HG03135 (cell line): ENCODE data around the gene KLHL25.

ENCODE experiments used
- ATAC-seq: cut with Tn5 transposase; IDR thresholded peaks from one replicate; pipeline ENCODE4 v1.9.1; 2021; ENCODE audit warnings: mild to moderate bottlenecking, moderate library complexity; ENCODE audit not compliant: unreplicated experiment

KLHL25 gene

GRCh38 chr15:85777250-85778106 lies 17.2 kb downstream of the KLHL25 start:
- ATAC-seq, result no peak

DNA sequence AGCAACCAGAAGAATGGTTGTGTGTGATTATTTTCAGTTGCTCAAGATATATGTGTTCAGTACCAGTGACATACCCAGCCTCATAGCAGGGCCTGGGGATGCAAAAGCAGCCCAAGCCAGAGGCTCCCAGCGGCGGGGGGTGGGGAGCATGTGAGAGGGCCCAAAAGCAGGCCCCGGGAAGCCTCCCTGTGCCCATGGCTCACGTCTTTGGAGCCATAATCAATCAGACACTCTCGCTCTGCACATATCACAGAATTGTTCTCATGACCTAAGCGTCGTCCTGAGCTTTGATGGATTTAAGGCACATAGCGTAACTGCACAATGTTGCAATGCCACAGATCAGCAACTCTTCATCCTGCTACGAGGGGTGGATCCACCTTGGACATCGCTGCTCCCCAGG lies 20.8 kb downstream of the KLHL25 start:
- ATAC-seq, result no peak

GRCh38 chr15:85773249-85773648 lies 21.5 kb downstream of the KLHL25 start:
- ATAC-seq, result no peak

DNA sequence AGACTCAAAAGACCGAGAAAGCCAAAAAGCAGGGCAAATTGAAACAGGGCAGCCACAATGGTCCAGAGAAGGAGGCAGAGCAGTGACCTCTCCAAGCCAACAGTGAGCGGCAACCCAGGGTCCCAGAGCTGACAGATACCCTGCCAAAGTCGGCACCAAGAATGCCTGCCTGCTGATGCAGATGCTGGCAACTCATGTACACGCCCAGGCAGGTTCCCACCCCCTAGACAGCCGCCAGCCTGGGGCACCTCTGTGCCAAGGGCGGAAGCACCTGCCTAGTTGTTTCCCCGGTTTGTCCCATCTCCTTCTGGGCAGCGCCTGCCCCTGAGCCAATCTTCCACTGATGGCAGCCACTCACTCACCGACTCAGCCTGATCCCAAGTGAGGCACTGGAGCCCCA lies 22.1 kb downstream of the KLHL25 start:
- no peak for ATAC-seq

DNA sequence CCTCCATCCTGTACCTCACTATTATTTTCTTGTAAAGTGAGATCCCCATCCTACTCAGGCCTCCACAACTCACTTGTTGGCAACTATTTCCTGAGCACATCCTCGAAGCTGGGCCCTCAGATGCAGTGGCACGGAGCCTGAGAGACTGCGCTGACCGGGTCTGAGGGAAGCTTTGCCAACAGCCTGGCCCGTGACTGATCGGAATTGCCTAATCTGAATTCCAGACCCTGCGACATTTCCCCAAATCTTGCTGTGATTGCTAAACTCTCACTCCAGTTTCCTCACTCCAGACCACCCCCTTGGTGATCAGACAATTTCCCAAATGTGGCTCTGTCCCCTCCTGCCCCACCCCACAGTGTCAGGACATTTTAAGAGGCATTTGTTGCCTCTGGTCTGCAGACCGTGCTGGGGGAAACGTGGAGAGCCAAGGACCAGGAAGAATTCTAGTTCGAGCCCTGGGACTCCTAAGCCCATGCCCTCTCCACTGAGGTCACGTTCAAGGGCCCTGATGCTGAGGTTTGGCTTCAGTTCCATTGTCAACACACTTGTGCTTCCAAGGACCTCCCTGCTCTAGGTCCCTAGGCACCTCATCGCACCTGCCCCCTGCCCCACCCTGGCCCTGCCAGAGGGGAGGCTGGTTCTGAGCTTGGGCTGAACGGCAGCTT lies 22.8 kb downstream of the KLHL25 start:
- no peak for ATAC-seq

- ATAC-seq, result no peak
Measured at GRCh38 chr15:85771271-85771670, 23.5 kb downstream of the KLHL25 start.

GRCh38 chr15:85770096-85771041 lies 24.4 kb downstream of the KLHL25 start:
- ATAC-seq, result no peak

- ATAC-seq, result no peak
Measured at GRCh38 chr15:85769182-85769900, 25.4 kb downstream of the KLHL25 start.

DNA sequence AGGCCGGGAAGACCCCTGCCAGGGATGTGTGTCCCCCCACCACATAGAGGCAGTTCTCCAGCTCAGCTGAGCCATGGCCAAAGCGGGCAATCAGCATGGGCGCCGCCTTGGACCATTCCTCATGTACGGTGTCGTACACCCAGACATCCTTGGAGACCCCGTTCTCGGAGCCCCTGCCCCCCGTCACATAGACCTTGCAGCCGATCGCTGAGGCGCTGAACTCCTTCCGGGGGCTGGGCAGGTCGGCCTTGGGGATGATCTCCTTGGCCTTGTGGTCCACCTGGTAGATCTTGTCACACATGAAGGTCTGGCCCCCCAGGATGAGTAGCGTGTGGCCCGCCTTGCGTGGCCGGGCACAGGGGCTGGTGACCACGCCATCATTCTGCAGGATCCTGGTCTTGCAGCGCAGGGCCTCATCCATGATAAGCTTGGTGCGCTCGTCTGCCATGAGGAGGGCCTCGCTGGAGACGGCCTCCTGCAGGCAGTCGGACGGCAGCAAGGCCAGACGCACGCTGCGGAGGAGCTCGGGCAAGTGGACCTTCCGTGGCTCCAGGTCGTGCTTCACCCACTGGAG lies 26.0 kb downstream of the KLHL25 start:
- no peak for ATAC-seq

- no peak for ATAC-seq
Measured at GRCh38 chr15:85767785-85768529, 26.8 kb downstream of the KLHL25 start.

DNA sequence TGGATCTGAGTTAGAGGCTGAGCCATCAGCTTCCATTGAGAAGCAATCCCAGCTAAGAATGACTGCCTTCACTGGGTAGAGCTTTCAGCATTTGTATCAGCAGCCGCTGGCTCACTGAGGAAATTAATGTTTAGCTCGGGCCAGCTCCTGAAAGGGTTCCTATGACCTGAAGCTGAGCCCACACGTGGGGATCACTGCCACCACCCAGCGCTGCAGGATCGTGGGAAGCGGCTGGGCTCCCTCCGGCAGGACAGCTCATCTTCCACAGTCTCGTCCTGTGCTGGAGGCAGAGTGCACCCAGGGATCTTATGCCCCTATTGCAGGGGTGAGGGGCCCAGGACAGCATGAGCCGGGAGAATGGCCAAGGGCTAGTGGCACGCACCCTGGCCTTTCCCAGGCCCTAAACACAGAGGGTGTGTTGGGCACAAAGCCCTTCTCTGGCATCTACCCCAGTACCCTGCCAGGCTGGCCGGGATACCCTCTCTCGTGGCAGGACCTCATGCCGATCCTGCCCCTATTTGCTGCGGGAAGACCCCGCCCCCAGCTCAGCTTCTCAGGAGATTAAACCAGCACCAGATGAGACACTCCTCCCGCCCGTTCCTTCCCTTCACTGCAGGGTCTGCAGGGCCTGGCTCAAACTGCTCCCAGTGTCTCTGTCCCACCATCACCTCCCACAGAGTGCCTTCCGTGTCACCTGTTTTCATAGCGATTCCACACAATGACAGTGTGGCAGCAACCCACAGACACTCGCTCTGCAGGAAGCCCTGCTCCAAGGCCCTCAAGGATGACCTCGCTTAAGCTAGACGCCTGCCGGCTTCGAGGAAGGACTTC lies 28.5 kb downstream of the KLHL25 start:
- no peak for ATAC-seq

DNA sequence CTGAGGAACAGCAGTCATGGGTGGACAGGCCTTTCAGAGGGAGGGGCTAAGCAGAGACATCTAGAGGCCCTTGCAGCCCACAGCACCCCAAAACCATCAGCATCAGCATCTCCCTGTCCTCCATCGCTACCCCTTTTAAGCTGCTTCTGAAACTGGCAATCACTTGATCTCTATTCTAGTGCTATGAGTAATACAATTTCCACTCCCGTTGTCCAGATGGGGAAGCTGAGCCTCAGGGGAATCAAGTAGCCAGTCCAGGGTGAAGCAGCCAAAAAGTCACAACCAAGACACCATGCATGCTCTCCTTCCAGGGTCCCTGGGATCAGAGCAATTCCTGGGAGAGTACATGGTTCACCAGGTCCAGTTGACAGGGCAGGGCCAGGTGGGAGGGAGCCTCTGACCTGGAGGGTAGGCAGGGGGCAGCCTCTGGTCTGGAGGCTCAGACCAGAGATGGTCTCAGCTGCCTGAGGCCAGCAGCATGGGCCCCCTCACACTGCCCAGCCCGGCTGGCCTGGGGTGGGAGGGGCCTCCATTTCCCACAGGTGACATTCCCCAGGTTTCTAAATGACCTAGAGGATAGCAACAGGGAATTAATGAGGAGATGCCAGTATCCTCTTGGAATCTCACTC lies 30.0 kb downstream of the KLHL25 start:
- no peak for ATAC-seq

GRCh38 chr15:85763673-85764633 lies 30.8 kb downstream of the KLHL25 start:
- ATAC-seq, result no peak

- no peak for ATAC-seq
Measured at GRCh38 chr15:85763157-85763556, 31.6 kb downstream of the KLHL25 start.

- no peak for ATAC-seq
Measured at GRCh38 chr15:85762756-85763127, 32.0 kb downstream of the KLHL25 start.

- ATAC-seq, result no peak
Measured at GRCh38 chr15:85762039-85762755, 32.5 kb downstream of the KLHL25 start.
